ENCODE results near the gene LILRA5.
"Not testable (repeated sequence)": the region's sequence is repeated elsewhere in the genome, so short reads cannot be mapped to it uniquely, and the experiment has no call there.

Gene LILRA5

DNA sequence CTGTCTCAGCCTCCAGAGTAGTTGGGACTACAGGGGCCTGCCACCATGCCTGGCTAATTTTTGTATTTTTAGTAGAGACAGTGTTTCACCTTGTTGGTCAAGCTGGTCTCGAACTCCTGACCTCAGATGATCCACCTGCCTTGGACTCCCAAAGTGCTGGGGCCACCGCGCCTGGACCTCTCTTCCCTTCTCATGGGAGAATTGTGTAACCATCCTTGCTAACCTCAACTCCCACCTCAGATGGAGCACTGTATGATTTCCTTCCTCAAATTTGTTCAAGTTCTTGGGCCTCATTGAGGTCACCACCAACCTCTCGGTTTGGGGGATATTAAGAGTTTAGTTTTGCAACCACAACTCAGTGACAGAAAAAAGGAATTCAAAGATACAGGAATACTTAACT is 10.7 kb downstream of the LILRA5 start:
- no peak for DNase-seq (ENCODE audit: low spot score)

GRCh38 chr19:54299515-54299914 is 13.5 kb downstream of the LILRA5 start:
- DNase-seq (ENCODE audit: low spot score) = no peak

- DNase-seq (ENCODE audit: low spot score) = no peak
These were observed 13.9 kb downstream of the LILRA5 start for GRCh38 chr19:54299126-54299498.

- DNase-seq (ENCODE audit: low spot score) = no peak
These were observed 14.4 kb downstream of the LILRA5 start for GRCh38 chr19:54298357-54299125.

DNA sequence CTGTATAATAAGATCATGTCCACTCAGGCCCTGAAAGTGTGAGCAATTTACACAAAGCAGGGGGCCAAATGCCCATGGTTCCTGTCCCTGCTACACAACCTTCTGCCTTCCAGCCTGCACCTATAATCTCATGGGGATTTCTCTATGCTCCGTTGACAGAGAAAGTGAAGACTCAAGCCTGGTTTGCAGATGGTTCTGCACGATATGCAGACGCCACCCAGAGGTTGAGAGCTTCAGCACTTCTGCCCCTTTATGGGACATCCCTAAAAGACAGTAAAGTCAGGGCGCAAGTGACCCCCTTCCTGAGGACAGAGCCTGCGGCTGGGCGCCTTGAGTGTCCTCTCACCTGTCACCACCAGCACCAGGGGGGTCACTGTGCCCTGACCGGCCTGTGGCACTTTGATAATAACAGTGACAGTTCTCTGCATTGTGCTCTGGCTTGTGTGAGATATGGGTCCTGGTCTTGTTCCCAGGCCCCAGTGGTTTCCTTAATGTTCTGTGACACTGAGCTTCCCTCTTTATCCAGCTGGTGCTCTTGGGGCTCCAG is 15.1 kb downstream of the LILRA5 start:
- no peak for DNase-seq (ENCODE audit: low spot score)

DNA sequence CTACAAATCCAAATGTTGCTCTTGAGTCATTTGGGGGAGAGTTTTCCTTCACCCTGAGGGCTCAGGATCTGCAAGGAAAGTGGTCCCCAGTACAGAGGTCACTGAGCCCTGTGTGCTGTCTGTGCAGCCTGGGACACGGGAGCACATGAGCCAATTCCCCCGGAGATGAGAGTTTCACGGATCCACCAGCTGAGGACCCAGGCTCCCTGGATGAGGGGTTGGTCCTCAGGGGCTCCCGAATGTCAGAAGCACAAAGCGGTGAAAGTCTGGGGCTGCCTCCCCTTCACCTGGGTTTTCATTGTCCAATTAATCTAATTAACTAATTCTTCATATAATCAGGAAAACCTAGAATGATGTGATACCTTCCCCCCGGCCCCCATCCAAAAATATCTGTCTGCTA is 18.4 kb downstream of the LILRA5 start:
- no peak for DNase-seq (ENCODE audit: low spot score)

DNA sequence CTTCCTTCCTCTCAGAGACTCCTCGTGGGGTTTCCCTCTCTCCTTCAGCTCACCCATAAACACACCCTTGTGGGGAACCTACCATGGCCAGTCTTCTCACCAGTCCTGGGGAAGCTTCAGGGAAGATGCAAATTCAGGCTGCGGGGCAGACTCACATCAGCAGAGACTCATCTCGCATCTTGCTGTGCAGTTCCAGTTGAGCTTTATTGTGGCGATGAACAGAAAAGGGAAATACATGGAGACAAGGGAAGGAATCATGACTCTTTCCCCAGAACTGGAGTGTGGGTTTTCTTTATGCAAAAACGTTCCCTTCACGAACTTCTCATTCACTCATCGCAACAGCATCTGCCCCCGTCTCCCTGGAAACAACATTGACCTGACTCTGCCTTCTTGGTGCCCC is 23.8 kb downstream of the LILRA5 start:
- not testable (repeated sequence) for DNase-seq (ENCODE audit: low spot score)

GRCh38 chr19:54287456-54287855 is 25.5 kb downstream of the LILRA5 start:
- no peak for DNase-seq (ENCODE audit: low spot score)

DNA sequence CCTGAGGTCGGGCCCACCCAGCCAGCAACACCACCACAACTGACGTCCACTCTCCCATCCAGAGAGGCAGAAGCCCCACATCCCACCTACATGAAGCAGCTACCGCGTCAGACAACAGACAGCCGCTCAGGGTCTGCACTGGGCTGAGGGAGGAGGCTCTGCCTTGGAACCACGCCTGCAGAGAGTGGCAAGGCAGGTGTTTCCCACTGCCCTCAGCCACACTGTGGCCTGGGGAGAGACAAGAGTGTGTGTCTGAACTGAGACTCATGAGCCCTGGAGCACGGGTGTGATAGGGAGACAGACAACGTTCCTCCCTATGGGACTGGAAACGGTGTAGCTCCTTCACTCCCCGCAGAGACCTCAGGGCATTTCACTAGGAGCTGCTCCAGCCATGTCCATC is 26.7 kb downstream of the LILRA5 start:
- DNase-seq (ENCODE audit: low spot score) = not testable (repeated sequence)

DNA sequence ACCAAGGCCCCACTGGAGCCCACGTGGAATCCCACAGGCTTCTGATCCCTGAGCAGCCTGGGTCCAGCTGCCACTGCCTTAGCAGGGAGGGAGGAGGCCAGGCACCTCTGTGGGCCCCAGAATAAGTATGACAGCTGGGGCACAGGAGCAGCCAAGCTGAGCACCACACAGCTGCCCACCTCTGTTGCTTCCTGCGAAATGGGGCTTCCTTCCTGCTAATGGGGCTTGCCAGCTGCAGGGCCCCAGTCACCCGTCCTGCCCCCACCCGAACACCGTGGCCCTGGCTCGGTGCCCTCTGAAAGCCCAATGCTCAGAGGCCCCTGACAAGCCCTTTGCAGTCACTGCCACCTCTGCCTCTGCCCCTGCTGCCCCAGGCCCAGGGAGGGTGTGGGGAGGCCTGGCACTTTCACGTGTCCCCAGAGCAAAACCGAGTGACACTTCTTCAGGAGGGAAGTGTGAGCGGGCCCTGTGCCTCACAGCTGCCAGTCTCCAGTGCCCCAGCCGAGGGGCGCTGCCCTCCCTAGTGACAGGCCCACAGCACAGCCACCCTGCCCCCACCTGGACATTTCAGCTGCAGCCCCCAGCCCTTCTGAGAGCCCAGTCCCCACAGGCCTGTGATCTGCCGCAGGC is 27.4 kb downstream of the LILRA5 start:
- DNase-seq (ENCODE audit: low spot score) = not testable (repeated sequence)

- DNase-seq (ENCODE audit: low spot score) = no peak
These were observed 30.1 kb downstream of the LILRA5 start for GRCh38 chr19:54282686-54283470.

DNA sequence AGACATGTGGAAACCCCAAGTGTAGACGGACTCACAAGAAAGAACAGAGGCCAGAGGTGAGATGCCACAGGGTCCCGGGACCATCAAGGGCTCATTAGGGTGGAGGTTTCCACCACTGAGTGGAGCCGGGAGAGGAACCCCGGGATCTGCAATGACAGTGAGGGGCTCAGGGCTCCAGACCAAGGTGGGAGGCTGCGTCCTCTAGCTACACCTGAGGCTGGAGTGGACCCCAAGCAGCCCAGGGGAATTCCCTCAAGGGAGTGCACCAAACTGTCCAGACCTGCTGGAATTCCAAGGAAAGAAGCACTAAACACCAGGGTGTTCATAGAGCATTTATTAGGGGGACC is 31.3 kb downstream of the LILRA5 start:
- not testable (repeated sequence) for DNase-seq (ENCODE audit: low spot score)

GRCh38 chr19:54281007-54281728 is 31.8 kb downstream of the LILRA5 start, which contains the start of gene LILRB2:
TSS of gene LILRB2 (minus strand) at chr19:54281110. CDS start at chr19:54280496, 614 bp downstream.
- no peak for DNase-seq (ENCODE audit: low spot score)

DNA sequence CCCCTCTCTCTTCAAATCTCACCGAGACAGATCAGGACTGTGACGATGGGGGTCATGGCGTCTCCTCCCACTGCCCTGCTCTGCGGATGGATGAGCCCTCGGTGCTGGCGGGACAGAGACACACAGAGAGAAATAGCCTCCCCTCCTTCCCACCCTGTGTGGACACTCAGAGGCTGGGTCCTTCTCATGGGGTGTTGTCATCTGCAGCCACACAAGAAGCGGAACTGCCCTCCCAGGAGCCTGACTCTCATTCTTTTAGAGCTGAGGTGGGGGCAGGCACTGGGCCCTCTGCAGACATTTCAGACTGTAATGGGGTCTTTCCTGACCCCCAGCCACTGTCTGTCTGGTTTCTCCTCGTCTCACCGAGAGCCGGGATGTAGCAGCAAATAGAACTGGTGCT is 32.5 kb downstream of the LILRA5 start:
- DNase-seq (ENCODE audit: low spot score) = not testable (repeated sequence)

- DNase-seq (ENCODE audit: low spot score) = not testable (repeated sequence)
These were observed 32.9 kb downstream of the LILRA5 start for GRCh38 chr19:54280025-54280424.

GRCh38 chr19:54279406-54279962 is 33.5 kb downstream of the LILRA5 start:
- DNase-seq (ENCODE audit: low spot score) = no peak

- not testable (repeated sequence) for DNase-seq (ENCODE audit: low spot score)
These were observed 34.3 kb downstream of the LILRA5 start for GRCh38 chr19:54278571-54279195.

GRCh38 chr19:54278056-54278455 is 34.9 kb downstream of the LILRA5 start:
- not testable (repeated sequence) for DNase-seq (ENCODE audit: low spot score)

- not testable (repeated sequence) for DNase-seq (ENCODE audit: low spot score)
These were observed 35.8 kb downstream of the LILRA5 start for GRCh38 chr19:54277111-54277615.

DNA sequence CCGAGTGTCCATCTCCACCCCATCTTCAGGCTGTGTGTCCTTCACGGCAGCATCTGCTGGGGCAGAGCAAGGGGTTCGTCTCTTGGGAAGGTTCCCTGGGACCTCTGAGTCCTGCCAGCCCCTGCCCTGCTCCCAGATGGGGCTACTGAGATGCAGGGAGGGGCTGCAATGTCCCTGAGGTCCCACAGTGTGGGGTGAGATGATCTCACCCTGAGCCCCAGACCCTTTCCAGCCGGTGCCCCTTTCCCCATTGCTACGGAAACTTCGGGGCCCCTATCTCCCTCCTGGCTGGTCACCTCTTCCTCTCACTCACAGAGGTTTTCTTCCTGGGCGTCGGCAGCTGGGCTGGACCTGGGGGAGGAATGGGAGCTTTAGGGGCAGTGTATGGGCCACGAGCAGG is 37.0 kb downstream of the LILRA5 start:
- no peak for DNase-seq (ENCODE audit: low spot score)

DNA sequence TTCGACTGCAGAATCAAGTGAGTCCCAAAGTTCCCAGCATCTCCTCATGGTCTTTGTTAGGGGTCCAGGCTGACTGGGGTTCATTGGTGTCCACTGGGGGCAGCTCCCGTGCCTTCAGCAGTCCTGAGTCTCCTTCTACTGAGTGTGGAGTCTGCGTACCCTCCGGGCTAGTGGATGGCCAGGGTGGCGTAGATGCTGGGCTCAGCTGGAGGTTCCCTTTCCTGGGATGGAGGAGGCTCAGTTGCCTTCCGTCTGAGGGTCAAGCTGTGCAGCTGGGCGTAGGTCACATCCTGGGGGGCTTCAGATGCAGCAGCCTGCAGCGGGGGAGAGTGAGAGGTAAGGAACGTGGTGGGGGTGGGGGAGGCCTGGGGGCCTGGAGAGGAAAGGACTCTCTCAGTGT is 38.5 kb downstream of the LILRA5 start:
- DNase-seq (ENCODE audit: low spot score) = not testable (repeated sequence)

All from RKO (cell line).